CD4-positive, alpha-beta T cell treated with Interleukin-4 for 4 hours (primary cell): ENCODE measurements around the gene EPGN.

Source experiments
- DNase-seq: peaks from one replicate; pipeline ENCODE4 v3.0.0-alpha.2; 2020

EPGN gene

GRCh38 chr4:74344031-74344430 is 35.8 kb downstream of the EPGN start:
- DNase-seq: no peak

GRCh38 chr4:74353858-74354257 is 45.6 kb downstream of the EPGN start:
- no peak for DNase-seq

- DNase-seq: no peak
Measured at GRCh38 chr4:74357965-74358364, 49.7 kb downstream of the EPGN start.

DNA sequence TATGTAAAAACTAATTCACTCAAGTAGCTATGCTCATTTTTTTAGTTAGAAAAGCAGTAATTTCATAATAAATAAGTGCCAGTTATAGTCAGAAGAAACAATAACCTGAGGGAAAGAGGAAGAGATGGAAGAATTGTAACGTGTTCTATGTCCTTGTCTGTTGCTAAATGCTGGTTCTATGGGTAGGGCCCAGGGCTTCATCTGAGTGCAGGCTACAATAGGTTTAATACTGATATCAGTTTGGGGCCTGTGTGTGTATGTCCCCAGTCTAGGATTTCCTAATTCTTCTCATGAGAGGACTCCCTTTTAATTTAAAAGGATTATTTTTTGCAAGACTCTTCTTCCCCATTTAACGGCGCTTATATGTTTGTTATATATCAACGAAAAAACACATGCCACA is 53.4 kb downstream of the EPGN start:
- no peak for DNase-seq

GRCh38 chr4:74362347-74362746 is 54.1 kb downstream of the EPGN start:
- no peak for DNase-seq

- DNase-seq: no peak
Measured at GRCh38 chr4:74364256-74364651, 56.0 kb downstream of the EPGN start.

- no peak for DNase-seq
Measured at GRCh38 chr4:74364652-74365491, 56.6 kb downstream of the EPGN start, which contains the start of gene EREG. EREG (plus strand) TSS chr4:74365145; CDS start chr4:74365309, 164 bp downstream.

- no peak for DNase-seq
Measured at GRCh38 chr4:74365761-74366160, 57.5 kb downstream of the EPGN start.
